PC-3 (cell line): Measurements from ENCODE around the gene NBPF3. TPM values are rescaled to one million over a fixed set of nuclear protein-coding genes. Genes with fewer than 3 reads are reported as not detected.

Experiments used
- total RNA-seq: library from RNA; depleted of rRNA; stranded (reverse); fragments of >200 nt; gene quantifications from 2 replicates; pipeline ENCODE4 v1.2.3, GENCODE V29; 2014; rRNA removed

Gene NBPF3
- total RNA-seq, 1 experiment from 2014 or later: 26.0 TPM

Other genes with a start within 250 kb of the NBPF3 start
- 86.8 and 110 TPM in 2 replicates for gene ECE1, start 149.7 kb upstream of the NBPF3 start, total RNA-seq
- 0.73 and 0.86 TPM in 2 replicates for gene ALPL, start 69.3 kb downstream of the NBPF3 start, total RNA-seq
- 12.1 and 12.3 TPM in 2 replicates for gene RAP1GAP, start 229.2 kb downstream of the NBPF3 start, total RNA-seq